Posterior vena cava (tissue), 2 donors: ENCODE measurements around the gene ABCF3. TPM values are rescaled to one million over a fixed set of nuclear protein-coding genes. Genes with fewer than 3 reads are reported as not detected.

Experiments used
- DNase-seq: peaks from one replicate; pipeline ENCODE4 v3.0.0-alpha.2; 2020; ENCODE audit warnings: low spot score
- intact Hi-C, 2 donors: fragments of 100-400 bp; cut with DNase I; formaldehyde crosslinking; loops; one replicate each; pipeline versions ENCODE4 v1.14.1 to v1.14.2; 2022 to 2023
- total RNA-seq, 2 donors: library from RNA; stranded (reverse); fragmentation: NEBNext Ultra II Directional; extraction: Animal tissue kit (Norgen Biotek cat#: 25700); gene quantifications; one replicate each; pipeline ENCODE4 v1.2.1, GENCODE V29; 2021
- donor health status: DM: yes; HTN: yes; CAD: no.
- donor health status: DM: yes; HTN: yes; CAD: no.

Gene ABCF3
- total RNA-seq, 2 donors from 2014 or later = 38.9 to 48.8 TPM

DNA sequence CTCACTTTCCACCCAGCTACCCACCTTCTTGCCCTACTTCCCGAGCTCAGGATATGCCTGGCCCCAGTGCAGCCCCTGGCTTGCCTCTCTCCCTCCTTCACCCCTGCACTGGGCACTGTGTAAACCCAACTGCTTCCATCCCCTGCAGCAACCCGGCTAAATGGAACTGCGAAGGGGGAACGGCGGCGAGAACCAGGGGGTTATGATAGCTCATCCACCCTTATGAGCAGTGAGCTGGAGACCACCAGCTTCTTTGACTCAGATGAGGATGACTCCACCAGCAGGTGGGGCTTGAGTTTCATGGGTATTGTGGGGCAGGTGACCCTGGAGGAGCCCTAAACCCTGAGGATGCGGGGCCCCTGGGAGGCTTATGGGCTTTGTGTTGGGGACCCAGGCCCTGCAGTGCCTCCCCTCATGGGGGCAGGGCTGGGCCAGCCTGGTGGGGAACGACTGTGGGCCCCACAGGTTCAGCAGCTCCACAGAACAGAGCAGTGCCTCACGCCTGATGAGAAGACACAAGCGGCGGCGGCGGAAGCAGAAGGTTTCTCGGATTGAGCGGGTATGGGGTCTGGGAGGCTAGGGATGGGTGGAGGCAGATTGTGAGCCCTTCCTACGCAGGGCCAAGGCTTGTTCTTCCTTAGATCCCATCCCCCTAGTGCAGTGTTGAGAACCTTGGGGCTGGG is 21.2 kb upstream of the ABCF3 start:
- DNase-seq = no peak
- intact Hi-C loops = no loop called here

DNA sequence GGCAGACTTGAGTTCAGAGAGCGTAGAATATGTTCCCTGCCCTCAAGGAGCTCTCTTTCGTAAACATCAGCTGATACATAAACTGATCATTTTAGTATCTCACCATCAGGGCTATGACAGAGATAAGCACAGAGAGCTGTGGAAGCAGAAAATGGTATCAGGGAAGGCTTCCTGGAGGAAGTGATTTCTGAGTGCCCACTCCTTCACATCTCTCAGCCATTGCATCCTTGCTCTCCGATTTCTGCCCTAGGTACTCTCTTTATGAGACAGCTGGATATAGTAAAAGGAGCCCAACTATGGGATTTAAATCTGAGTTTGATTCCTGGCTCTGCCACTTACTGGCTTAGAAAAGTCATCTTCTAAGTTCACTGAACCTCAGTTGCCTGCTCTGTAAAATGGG is 20.5 kb upstream of the ABCF3 start:
- no peak for DNase-seq
- intact Hi-C loops = no loop called here

DNA sequence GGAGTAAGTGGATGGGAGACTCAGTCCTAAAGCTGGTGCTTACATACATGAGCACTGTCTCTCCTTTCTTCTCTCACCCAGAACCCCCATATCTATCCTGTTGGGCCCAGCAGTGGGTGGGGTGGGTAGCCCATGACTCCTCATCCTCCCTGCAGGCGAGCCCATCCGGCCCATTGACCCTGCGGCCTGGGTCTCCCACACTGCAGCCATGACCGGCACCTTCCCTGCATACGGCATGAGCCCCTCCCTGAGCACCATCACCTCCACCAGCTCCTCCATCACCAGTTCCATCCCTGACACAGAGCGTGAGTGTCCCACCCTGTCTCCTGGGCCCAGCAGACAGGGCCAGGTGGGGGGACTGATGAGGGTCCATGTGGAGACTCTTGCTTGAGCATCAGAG is 19.3 kb upstream of the ABCF3 start:
- DNase-seq = no peak
- intact Hi-C loops = no loop called here

DNA sequence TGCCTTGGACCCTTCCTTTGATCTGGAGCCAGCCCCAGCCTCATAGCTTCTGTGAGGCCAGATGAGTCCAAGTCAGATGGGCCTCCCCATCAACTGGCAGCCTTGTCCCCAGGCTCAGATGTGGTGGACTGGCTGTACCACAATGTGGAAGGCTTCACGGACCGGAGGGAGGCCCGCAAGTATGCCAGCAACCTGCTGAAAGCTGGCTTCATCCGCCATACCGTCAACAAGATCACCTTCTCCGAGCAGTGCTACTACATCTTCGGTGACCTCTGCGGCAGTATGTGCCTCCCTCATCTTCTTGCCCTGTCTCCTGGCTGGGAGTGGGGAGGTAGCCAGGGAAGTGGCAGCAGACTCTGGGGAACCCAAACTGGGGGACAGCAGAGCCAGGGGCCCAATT is 18.2 kb upstream of the ABCF3 start:
- intact Hi-C loops = no loop called here
- no peak for DNase-seq

DNA sequence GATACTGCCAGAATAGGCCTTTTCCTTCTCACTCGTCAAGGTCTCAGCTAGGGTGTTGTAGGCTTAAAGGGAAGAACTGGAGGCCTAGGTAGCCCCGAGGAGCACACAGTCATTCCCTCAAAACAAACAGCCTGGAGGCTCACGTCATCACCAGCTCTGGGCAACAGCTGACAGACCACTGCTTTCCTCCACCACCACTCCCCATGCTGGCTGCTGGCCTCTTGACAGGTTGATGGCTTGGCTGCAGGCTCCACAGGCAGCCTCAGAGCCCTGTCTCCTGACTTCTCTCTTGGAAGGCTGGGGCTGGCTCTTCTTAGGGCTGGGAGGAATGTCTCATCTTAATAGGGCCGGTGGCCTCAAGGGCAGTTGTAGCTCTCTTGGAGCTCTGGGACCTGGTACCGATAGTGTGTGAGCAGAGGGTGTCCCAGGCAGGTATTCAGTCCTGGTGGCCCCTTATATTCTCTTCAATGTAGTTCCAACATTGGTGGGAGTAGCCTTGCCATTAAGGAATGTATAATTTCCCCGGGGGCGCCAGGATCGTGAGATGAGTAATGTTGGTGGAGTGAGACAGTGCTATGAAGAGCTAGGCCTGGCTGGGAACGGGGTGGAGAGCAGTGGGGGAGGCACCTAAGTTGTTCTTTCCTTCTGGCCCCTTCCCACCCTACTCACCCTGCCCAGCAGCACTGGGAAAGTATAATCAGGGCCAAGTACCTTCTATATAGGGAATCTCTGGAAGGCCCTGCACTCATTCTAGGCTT is 17.5 kb upstream of the ABCF3 start:
- DNase-seq = no peak

DNA sequence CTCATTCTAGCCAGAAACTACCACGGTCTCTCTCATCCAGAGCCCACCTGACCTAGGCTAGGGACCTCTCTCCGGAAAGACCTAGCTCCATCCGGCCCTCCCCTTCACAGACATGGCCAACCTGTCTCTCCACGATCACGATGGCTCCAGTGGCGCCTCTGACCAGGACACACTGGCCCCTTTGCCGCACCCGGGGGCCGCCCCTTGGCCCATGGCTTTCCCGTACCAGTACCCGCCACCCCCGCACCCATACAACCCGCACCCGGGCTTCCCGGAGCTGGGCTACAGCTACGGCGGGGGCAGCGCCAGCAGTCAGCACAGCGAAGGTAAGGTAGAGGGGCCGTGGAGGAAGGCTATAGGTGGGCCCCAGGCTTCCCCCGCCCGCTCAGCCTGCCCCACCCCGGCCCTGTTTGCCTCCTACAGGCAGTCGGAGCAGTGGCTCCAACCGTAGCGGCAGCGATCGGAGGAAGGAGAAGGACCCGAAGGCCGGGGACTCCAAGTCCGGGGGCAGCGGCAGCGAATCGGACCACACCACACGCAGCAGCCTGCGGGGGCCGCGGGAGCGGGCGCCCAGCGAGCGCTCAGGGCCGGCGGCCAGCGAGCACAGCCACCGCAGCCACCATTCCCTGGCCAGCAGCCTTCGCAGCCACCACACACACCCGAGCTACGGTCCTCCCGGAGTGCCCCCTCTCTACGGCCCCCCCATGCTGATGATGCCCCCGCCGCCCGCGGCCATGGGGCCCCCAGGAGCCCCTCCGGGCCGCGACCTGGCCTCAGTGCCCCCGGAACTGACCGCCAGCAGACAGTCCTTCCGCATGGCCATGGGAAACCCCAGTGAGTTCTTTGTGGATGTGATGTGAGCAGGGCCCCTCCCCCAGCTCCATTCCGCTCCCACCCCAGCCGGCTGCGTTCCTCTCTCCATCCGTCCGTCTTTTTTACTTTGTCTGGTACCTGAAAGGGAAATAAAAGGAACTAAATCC is 15.8 kb upstream of the ABCF3 start:
- DNase-seq = no peak
- intact Hi-C loops = no loop called here

More for the DNA sequence above, 17.5 kb upstream of the ABCF3 start:
- intact Hi-C loops = no loop called here

DNA sequence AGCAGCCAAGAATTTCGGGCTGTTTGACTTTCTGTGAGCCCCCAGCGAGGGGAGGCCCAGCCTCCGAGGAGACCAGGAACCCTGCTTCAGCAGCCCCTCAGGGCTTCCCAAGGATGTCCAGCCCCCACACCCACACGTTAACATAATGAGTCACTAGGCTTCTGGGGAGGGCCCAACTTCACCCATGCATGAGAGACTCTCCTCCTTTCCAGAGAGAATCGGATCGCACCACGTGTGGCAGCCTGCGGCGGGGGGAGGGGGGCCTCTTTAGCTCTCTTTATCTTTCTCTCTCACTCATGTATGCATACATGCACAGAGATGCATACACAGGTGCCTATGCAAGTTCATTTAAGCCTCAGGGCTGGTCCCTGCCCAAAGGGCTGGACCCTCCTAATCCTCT is 14.4 kb upstream of the ABCF3 start:
- intact Hi-C loops = no loop called here
- peak; percentile 62 for DNase-seq

DNA sequence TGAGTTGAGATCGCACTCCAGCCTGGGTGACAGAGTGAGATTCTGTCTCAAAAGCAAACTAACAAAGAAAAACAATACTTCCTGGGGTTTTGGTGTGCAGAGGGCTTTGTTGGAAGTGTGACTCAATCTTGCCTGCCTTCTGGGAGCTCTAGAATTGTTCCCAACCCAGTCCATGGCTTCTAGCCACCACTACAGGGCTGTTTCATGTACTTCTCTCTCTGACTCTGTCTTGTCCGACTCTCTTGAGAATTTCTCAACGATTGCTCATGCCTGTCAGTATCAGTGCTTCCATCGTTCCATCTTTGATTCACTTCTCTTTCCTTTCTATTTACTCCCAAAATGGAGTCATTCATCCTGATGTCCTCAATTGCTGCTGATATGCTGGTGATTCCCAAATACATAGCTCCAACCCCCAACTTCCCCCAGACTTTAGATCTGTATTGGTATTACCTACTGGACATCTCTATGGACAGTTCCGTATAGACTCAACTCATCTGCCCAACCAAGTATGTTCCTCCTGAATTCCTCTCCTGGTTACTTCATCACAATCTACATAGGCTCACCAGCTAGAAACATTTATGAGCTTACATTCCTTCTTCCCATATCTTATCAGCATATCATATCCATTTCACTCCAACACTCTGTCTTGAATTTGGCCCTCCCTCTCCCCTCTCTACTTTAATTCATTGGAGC is 13.2 kb upstream of the ABCF3 start:
- intact Hi-C loops = no loop called here
- DNase-seq = peak; percentile 76

DNA sequence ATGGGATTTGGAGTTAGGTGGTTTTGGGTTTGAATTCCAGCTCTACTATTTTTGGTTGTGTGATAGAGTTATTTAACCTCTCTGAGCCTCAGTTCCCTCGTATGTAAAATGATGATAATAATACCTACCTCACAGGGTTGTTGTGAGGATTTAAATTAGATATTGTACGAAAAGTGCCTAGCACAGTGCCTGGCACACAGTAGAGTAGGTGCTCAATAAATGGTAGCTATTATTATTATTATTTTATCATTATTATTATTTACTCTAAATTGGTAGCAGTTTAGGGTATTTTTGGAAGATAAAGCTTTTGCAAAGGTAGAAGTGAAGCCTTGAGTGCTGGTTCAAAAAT is 12.7 kb upstream of the ABCF3 start:
- DNase-seq = no peak
- intact Hi-C loops = no loop called here

DNA sequence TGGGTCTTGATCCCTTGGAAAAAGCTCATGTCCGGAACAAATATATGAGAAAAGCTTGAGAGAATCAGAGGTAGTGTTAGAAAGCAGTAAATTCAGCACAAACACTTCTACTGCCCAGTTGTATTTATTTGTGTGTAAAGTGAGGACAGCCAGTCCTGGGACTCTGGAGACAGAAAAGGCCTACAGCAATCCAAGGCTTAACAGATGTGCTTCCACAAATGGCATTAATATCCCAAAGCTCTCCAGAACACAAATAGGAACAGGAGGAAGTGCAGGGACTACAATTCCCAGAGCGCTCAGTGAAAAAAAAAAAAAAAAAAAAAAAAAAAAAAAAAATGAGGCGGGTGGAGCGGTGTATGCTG is 11.7 kb upstream of the ABCF3 start:
- intact Hi-C loops = no loop called here
- DNase-seq = no peak

DNA sequence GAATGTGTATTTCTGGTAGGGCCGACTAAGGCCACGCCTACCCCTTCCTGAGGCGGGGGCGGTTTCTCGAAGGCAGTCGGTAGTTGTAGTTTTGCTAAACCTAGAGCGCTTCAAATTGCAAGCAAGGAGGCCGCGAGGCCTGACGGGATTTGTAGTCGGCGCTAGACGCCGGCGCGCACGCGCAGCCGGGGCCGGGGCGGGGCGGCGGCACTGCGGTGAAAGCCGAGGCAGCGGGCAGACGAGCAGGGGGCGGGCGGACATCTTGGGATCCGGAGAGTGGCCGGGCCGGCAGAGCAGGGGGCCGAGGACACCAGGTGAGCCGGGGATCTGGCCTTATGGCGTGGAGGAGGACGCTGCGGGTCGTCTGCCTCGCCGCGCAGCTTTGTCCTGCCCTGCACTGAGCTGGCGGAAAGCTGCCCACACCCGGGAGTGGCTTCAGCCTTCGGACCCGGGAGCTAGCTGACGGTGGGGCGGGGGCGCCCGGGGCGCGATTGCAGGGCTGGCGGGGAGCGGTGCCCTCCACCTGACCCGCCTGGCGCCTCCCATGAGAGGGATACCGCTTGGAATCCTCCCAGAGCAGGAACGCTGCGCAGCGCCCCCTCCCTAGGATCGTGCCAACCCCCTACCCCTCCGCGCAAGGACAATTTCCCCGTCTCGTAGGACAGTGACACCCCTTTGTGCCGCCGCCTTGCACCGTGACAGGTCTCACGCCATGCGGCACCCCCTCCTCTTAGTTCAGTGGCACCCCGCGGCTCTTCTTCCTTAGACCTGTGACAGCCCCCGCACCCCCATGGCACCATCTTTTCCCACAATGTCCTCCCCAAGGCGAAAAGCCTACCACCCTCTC is 11.1 kb upstream of the ABCF3 start, which contains the start of gene AP2M1:
Gene AP2M1 (plus strand): TSS at position 210 of the 847 bp plus-strand sequence. CDS start 2,139 bp downstream, outside the sequence.
- intact Hi-C loops = no loop called here
- peak; percentile 99 for DNase-seq

DNA sequence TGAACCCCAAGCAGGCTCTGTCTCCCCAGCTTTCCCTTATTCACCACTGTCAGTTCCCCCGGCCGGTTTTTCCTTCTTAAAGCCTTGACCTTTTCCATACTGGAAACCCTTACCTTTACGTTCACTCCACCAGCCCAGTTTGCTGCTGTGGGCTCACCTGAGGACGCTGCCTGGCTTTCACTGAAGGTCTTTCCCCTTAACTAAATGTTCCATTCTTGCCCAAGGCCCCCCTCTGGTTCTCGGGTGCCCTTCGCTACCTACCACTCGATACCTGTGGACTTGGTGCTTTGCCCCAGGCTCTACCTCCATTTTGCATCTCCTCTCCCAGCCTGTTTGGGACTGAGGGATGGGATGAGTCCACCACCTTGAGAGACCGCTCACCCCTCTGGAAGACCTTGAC is 10.5 kb upstream of the ABCF3 start:
- DNase-seq = no peak
- intact Hi-C loops = no loop called here

DNA sequence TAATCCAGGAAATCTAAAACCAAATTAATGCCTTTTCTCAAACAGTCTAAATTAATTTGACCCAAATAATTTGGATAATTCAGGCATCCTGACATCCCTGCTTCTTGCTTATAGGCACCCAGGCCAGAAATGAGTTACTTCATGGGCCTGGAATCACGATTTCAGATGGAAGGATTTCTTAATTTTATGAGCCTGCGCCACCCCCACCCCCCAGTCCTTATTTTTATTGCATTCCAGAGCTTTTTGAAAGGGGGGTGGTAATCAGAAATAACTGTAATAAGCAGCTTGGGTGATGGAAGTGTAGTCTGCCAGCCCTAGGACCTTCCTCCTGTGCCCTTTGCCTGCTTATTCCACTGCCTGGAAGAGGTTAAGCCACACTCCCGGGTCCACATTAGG is 10.0 kb upstream of the ABCF3 start:
- peak; percentile 24 for DNase-seq
- intact Hi-C loops = loop anchor here in 1 of 2 donors (2.0 kb wide), 1 partner anchor 69 kb away; no protein-coding TSS in a partner anchor

DNA sequence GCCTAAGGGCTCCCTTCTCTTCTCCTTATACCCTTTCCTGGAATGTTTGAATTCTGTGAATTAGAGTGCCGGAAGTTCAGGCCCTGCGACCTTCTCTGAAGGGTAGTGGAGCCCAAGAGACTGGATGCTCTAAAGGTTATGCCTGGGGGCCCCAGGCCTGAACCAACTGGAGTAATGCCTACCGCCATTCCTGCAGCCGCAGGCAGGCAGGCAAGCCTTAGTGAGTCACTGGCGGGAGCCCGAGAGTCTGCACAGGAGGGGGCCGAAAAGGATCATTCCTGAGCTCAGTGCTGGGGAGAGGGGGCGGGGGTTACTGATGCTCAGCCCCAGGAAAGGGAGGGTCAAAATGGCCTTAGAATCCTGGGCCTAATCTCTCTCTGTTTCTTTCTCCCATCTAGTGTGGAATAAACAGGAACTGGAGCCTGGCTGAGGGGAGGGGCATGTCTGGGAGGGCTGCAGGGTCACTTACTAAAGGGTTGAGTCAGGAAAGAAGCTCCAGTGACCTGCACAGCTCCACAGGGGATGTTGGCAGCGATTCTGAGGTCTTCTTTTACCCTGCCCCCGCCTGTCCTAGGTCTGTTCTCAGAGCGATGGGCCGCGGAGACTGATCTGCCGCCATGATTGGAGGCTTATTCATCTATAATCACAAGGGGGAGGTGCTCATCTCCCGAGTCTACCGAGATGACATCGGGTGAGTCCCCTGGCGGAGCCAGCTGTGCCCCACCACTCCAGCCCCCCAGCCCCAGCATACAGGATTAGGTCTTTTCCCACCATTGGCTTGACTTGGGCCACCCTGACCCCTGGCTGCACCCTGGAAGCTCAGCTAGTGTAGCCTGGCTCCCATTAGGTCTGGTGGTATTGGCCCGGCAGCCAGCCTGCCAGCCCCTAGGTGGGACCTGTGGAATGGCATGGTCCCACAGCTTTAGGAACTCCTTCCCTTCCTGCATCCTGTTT is 9.3 kb upstream of the ABCF3 start:
- DNase-seq = peak; percentile 93

DNA sequence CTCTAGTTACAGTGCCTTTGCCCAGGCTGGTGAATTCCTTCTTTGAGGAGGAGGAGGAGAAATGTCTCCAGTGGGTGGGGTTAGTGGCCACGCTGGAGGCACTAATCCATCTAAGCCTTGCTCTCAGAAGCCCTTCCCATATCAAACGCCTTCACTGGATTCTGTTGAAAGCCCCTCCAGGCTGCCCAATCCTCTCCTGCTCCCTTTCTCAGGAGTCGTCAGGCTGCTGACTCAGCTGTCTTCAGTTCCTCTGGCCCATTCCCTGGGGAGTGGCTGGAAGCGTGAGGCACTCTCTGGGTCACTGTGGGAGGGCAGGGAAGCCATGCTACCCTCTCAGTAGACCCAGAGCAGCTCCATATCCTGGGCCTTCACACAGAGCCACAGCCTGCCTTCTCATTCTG is 8.7 kb upstream of the ABCF3 start:
- DNase-seq = no peak
- intact Hi-C loops = loop anchor here in 1 of 2 donors (2.0 kb wide), 1 partner anchor 67 kb away; no protein-coding TSS in a partner anchor

More for the DNA sequence above, 9.3 kb upstream of the ABCF3 start:
- intact Hi-C loops = loop anchor here in 1 of 2 donors (2.0 kb wide), 1 partner anchor 68 kb away; no protein-coding TSS in a partner anchor

DNA sequence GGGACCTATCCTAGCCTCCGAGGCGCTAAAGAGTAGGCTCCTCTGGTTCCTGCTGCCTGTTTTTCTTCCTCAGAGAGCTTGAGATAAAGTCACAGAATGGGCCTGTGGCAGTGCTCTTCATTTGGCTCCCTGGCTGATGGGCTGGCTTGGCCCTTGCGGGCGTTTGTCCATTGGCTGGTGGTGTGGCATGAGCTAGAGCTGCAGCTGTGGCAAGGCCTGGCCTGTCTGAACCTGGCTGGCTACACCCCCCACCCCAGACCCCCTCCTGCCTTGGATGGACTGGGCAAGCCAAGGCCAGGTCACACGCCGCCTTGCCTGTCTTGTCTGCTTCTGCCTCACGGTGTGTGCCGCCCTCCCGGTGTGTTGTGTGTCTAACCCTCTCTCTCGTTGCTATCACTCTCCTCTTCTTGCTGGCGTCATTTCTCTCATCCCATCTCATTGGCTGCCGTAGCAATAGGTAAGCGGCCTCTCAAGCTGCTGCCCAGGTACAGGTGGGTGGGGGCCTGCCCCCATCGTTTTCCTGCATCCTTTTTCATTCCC is 8.2 kb upstream of the ABCF3 start:
- intact Hi-C loops = loop anchor here in 1 of 2 donors (2.0 kb wide), 1 partner anchor 67 kb away; no protein-coding TSS in a partner anchor
- no peak for DNase-seq
